Measurements from ENCODE around the gene F5.

The F5 gene

DNA sequence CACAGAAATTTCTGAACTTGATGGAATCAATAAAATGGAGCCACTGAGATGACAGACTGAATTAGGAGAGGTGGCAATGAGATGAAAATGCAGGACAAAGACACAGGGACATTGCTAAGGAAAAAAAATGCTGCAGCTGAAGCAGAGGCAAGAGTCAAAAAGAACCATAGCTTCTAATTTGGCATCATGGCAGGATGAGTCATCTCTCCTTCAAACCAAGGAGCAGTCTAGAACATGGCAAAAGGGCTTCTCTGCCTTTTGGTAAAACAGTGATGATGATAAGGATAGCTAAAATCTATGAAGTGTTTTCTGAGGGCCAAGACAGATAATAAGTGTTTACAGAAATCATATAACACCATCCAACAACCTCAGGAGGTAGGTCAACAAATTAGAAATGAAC, 117.3 kb downstream of the F5 start:
- TF ChIP-seq, protein P1, sequence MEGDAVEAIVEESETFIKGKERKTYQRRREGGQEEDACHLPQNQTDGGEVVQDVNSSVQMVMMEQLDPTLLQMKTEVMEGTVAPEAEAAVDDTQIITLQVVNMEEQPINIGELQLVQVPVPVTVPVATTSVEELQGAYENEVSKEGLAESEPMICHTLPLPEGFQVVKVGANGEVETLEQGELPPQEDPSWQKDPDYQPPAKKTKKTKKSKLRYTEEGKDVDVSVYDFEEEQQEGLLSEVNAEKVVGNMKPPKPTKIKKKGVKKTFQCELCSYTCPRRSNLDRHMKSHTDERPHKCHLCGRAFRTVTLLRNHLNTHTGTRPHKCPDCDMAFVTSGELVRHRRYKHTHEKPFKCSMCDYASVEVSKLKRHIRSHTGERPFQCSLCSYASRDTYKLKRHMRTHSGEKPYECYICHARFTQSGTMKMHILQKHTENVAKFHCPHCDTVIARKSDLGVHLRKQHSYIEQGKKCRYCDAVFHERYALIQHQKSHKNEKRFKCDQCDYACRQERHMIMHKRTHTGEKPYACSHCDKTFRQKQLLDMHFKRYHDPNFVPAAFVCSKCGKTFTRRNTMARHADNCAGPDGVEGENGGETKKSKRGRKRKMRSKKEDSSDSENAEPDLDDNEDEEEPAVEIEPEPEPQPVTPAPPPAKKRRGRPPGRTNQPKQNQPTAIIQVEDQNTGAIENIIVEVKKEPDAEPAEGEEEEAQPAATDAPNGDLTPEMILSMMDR (IDR thresholded peaks at IDR 0.05; ENCODE audit: low read depth, low read length) = no peak
- no peak for DNase-seq
- Histone ChIP-seq H3K4me3 (ENCODE audit: low read depth, low read length) (no peak overlapping the region), H3K36me3 (no peaks in the 10 kb centered on the region), H3K9me3 (ENCODE audit: severe bottlenecking) (no peaks in the 10 kb centered on the region), H3K27me3 (ENCODE audit: insufficient read depth, low read depth, severe bottlenecking) (no peaks in the 10 kb centered on the region), H3K27ac (no peak overlapping the region)

- no peaks in the 10 kb centered on the region for H3K36me3 ChIP-seq
- H3K27ac ChIP-seq = no peak overlapping the region
- H3K4me3 ChIP-seq (ENCODE audit: low read depth, low read length) = no peak overlapping the region
- H3K9me3 ChIP-seq (ENCODE audit: severe bottlenecking) = no peaks in the 10 kb centered on the region
- H3K27me3 ChIP-seq (ENCODE audit: insufficient read depth, low read depth, severe bottlenecking) = no peaks in the 10 kb centered on the region
- DNase-seq = peak; percentile 6
- TF ChIP-seq, protein P1 (IDR thresholded peaks at IDR 0.05; ENCODE audit: low read depth, low read length) = no peak
These were observed 119.7 kb downstream of the F5 start for GRCh38 chr1:169466259-169467230.

- Histone ChIP-seq H3K27ac (no peak overlapping the region), H3K4me3 (ENCODE audit: low read depth, low read length) (no peak overlapping the region), H3K9me3 (ENCODE audit: severe bottlenecking) (no peaks in the 10 kb centered on the region), H3K27me3 (ENCODE audit: insufficient read depth, low read depth, severe bottlenecking) (no peaks in the 10 kb centered on the region), H3K36me3 (no peaks in the 10 kb centered on the region)
- DNase-seq = no peak
- TF ChIP-seq, protein P1 (IDR thresholded peaks at IDR 0.05; ENCODE audit: low read depth, low read length) = no peak
These were observed 121.0 kb downstream of the F5 start for GRCh38 chr1:169465281-169465680.
